Pons (tissue), 1 donor: ENCODE measurements around the gene LDAH.

Experiments used
- DNase-seq: peaks from one replicate; pipeline ENCODE4 v3.0.0-alpha.2; 2016; ENCODE audit warnings: low spot score

Gene LDAH

DNA sequence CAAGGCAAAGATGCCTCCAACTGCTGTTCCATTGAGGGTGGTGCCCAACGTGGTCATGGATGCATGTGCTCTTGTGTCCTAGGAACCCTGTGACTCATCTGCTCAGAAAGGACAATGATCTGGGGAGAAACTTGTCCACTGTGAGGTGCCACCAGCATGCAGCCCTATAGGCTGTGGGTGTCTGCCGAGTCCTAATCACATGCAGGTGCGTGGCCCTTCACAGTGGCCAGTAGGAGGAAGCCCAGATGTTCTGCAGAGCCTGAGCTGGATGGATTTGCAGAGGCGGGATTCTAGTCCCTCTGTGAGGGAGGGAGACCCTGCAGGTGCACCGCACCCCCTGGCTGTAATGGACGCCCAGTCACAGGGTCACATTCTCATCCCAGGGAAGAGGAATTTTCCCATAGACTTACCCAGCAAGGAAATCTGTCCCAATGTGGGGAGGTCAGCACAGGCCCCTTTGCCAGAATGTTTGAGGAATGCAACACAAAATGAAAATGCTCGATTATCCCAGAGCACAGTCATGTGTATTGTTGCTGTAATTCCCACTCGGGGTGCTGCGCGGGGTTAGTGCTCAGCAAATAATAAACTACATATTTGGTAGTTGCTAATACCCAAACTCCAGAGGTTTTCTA is 142.0 kb downstream of the LDAH start:
- DNase-seq: no peak

GRCh38 chr2:20678780-20679179 is 144.1 kb downstream of the LDAH start:
- DNase-seq: no peak

GRCh38 chr2:20678086-20678395 is 144.9 kb downstream of the LDAH start:
- DNase-seq: no peak

GRCh38 chr2:20677301-20678085 is 145.4 kb downstream of the LDAH start:
- DNase-seq: no peak

- DNase-seq: no peak
These were observed 146.3 kb downstream of the LDAH start for GRCh38 chr2:20676353-20677215.

GRCh38 chr2:20675701-20676352 is 147.1 kb downstream of the LDAH start:
- DNase-seq: no peak

GRCh38 chr2:20674974-20675679 is 147.8 kb downstream of the LDAH start:
- peak; percentile 11 for DNase-seq

GRCh38 chr2:20674309-20674965 is 148.5 kb downstream of the LDAH start:
- DNase-seq: no peak

GRCh38 chr2:20673686-20674308 is 149.1 kb downstream of the LDAH start:
- no peak for DNase-seq

GRCh38 chr2:20672201-20672951 is 150.5 kb downstream of the LDAH start:
- no peak for DNase-seq

- DNase-seq: no peak
These were observed 151.2 kb downstream of the LDAH start for GRCh38 chr2:20671736-20672080.

DNA sequence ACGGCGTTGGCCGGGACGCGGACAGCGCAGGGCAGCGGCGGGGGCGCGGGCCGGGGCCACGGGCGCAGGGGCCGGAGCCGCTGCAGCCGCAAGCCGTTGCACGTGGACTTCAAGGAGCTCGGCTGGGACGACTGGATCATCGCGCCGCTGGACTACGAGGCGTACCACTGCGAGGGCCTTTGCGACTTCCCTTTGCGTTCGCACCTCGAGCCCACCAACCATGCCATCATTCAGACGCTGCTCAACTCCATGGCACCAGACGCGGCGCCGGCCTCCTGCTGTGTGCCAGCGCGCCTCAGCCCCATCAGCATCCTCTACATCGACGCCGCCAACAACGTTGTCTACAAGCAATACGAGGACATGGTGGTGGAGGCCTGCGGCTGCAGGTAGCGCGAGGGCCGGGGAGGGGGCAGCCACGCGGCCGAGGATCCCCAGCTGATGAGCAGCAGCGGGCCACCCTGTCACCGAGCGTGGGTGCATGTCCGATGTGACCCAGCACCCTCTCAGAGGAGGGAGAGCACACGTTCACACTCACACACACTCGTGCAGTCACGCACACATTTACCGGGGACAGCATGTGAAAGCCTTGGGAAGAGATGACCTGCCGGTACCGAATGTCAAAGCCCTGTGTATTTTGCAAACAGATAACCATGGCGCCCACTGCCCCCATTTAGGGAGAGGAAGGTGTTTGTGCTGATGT is 151.7 kb downstream of the LDAH start:
- no peak for DNase-seq

- no peak for DNase-seq
These were observed 152.4 kb downstream of the LDAH start for GRCh38 chr2:20670315-20671035.

GRCh38 chr2:20669562-20670314 is 153.2 kb downstream of the LDAH start:
- DNase-seq: no peak

GRCh38 chr2:20668871-20669475 is 153.9 kb downstream of the LDAH start:
- no peak for DNase-seq

GRCh38 chr2:20668451-20668850 is 154.4 kb downstream of the LDAH start:
- DNase-seq: no peak

DNA sequence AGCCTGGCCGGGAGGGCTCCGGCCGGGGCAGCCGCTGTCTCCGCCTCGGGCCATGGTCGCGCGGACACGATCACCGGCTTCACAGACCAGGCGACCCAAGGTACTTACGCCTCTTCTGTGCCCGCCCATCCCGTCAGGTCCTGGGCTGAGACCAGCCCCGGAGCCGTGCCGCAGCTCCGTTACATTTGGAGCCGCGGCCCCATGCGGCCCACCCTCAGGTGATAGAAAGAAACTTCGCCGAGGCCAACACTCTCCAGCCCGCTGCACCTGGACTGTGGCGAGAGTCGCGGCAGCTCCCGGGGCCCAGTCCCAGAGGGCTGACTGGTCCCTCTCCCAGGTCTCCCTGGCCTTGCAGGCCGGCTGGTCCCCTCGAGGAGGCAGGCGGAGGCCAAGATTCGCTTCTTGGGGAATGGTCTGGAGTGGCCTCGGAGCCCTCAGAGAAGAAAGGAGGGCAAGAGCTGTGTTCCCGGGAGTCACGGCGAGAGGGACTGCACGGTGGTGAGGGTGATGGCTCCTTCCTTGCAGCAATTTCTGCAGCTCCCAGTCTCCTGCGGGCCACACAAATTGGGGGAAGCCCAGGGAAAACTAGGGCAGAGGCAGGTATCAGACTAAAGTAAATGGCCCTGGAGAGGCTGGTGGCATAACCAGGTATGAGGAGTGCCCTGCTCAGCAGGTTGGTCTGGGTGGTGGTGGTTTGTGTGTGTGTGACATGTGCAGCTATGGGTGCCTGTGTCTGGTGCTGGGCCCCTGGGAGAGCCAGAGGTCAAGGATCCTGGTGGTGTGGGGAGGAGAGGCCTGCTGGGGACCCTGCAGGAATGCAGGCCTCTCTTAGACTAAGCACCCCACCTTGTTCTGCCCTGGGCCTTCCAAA is 155.1 kb downstream of the LDAH start:
- no peak for DNase-seq
